Immature natural killer cell (primary cell): ENCODE results near the gene FIZ1. TPM values are rescaled to one million over a fixed set of nuclear protein-coding genes. Genes with fewer than 3 reads are reported as not detected.

Experiments used
- polyA plus RNA-seq, 3 donors: library from polyadenylated mRNA; unstranded; fragments of 300-500 nt; fragmentation: Illumina TruSeq; gene quantifications; one replicate each; pipeline ENCODE4 v1.2.3, GENCODE V29; 2021

Gene FIZ1
- polyA plus RNA-seq, 3 donors from 2014 or later, result 0.63 to 1.7 (median 1.0) TPM

Other genes with a start within 250 kb of the FIZ1 start
- gene COX6B2, start 244.8 kb downstream of the FIZ1 start, polyA plus RNA-seq, result under 1 TPM in 1 of 3 donors, not detected in 2; 0.16 TPM
- gene GARIN5B, start 236.3 kb downstream of the FIZ1 start, polyA plus RNA-seq, result not detected
- not detected for gene IL11, start 229.1 kb downstream of the FIZ1 start, polyA plus RNA-seq
- gene TMEM190, start 222.7 kb downstream of the FIZ1 start, polyA plus RNA-seq, result not detected
- 1 to 10 TPM in 1 of 3 donors, not detected in 2; 1.0 TPM for gene TMEM238, start 215.2 kb downstream of the FIZ1 start, polyA plus RNA-seq
- 100 to 1,000 TPM; 118 to 365 (median 350) TPM for gene RPL28, start 213.6 kb downstream of the FIZ1 start, polyA plus RNA-seq
- gene UBE2S, start 191.7 kb downstream of the FIZ1 start, polyA plus RNA-seq, result 10 to 100 TPM; 40.2 to 72.1 (median 47.0) TPM
- gene SHISA7, start 156.2 kb downstream of the FIZ1 start, polyA plus RNA-seq, result not detected
- 10 to 100 TPM; 30.4 to 46.0 (median 34.2) TPM for gene ISOC2, start 137.9 kb downstream of the FIZ1 start, polyA plus RNA-seq
- gene C19orf85, start 134.8 kb downstream of the FIZ1 start, polyA plus RNA-seq, result not detected
- under 1 TPM; 0.14 to 0.72 (median 0.21) TPM for gene ZNF628, start 122.9 kb downstream of the FIZ1 start, polyA plus RNA-seq
- 1 to 10 TPM in 2 of 3 donors, not detected in 1; 2.7 to 4.8 TPM for gene NAT14, start 114.3 kb downstream of the FIZ1 start, polyA plus RNA-seq
- not detected for gene SSC5D, start 111.1 kb downstream of the FIZ1 start, polyA plus RNA-seq
- gene SBK2, start 62.4 kb downstream of the FIZ1 start, polyA plus RNA-seq, result not detected
- not detected for gene SBK3, start 54.0 kb downstream of the FIZ1 start, polyA plus RNA-seq
- under 1 TPM in 2 of 3 donors, not detected in 1; 0.19 to 0.64 TPM for gene ZNF579, start 18.7 kb downstream of the FIZ1 start, polyA plus RNA-seq
- 10 to 100 TPM; 23.9 to 36.4 (median 31.7) TPM for gene ZNF524, start 771 bp upstream of the FIZ1 start, polyA plus RNA-seq
- under 1 TPM in 2 of 3 donors, not detected in 1; 0.08 to 0.18 TPM for gene ZNF865, start 6.1 kb upstream of the FIZ1 start, polyA plus RNA-seq
- gene ZNF784, start 25.0 kb upstream of the FIZ1 start, polyA plus RNA-seq, result under 1 TPM; 0.59 to 0.78 (median 0.62) TPM
- 10 to 100 TPM in 2 of 3 donors, 1 to 10 TPM in 1; 9.6 to 27.8 (median 13.8) TPM for gene ZNF580, start 41.5 kb upstream of the FIZ1 start, polyA plus RNA-seq
- 10 to 100 TPM in 2 of 3 donors, 1 to 10 TPM in 1; 8.4 to 24.9 (median 20.6) TPM for gene ZNF581, start 44.1 kb upstream of the FIZ1 start, polyA plus RNA-seq
- gene CCDC106, start 48.7 kb upstream of the FIZ1 start, polyA plus RNA-seq, result 1 to 10 TPM in 2 of 3 donors, not detected in 1; 1.1 to 1.7 TPM
- 10 to 100 TPM in 1 of 3 donors, 1 to 10 TPM in 2; 3.1 to 17.0 (median 8.0) TPM for gene U2AF2, start 55.5 kb upstream of the FIZ1 start, polyA plus RNA-seq
- gene EPN1, start 75.7 kb upstream of the FIZ1 start, polyA plus RNA-seq, result 10 to 100 TPM in 1 of 3 donors, 1 to 10 TPM in 2; 3.0 to 15.3 (median 3.7) TPM
- not detected for gene NLRP9, start 138.9 kb upstream of the FIZ1 start, polyA plus RNA-seq
- gene RFPL4A, start 159.6 kb upstream of the FIZ1 start, polyA plus RNA-seq, result not detected
- under 1 TPM in 1 of 3 donors, not detected in 2; 0.48 TPM for gene RFPL4AL1, start 169.6 kb upstream of the FIZ1 start, polyA plus RNA-seq
- not detected for gene NLRP11, start 232.5 kb upstream of the FIZ1 start, polyA plus RNA-seq
- not detected for gene NLRP4, start 237.0 kb upstream of the FIZ1 start, polyA plus RNA-seq